ENCODE data around the gene THEM5.

THEM5 gene

DNA sequence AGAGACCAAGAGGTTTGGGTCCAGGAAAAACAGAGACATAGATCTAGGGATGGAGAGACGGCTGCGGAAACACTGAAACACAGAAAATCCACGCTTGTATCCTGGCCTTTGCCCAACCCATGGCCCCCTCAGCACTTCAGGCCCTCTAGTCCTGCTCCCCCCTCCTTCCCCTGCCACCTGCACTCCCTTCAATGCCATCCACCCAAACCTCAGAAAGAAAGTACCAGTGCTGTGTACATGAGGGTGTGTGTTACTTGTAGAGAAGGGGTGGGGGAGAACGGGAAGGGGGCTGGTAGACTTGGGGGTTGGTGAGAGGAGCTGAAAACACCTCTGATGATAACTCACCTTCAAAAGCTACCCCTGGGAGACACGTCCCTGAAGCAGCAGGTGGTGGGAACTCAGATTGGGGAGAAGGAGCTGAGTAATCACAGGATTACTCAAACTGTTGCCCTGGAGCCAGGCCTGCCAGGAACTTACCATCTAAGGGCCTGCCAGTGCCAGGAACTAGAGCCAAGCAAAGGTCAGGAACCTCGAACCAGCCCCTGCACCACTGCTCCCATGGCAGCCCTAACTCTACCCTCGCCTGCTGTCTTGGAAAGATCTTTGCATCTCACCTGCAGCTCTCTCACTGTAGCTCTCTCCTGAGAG is 33.4 kb downstream of the THEM5 start:
- WGBS, 2 experiments (ENCODE audit: insufficient coverage in 2 of 2), result 88 to 92% methylated on average over 3 to 6 of the region's 7 CpGs
- Histone ChIP-seq H3K9me3 (ENCODE audit: control insufficient read depth, low read length) (no peaks in the 10 kb centered on the region), H3K27ac (ENCODE audit: low read depth, low read length, severe bottlenecking) (no peak overlapping the region), H3K4me3 (ENCODE audit: extremely low read depth, insufficient read depth, low read length, poor library complexity, severe bottlenecking) (no peak overlapping the region), H3K36me3 (ENCODE audit: control insufficient read depth, insufficient read depth, low read length) (no peaks in the 10 kb centered on the region), H3K4me1 (ENCODE audit: control insufficient read depth, insufficient read depth, low read length, poor library complexity, severe bottlenecking) (peaks cover 7% of the 10 kb centered on the region)

- no peak overlapping the region for H3K4me3 ChIP-seq (ENCODE audit: extremely low read depth, insufficient read depth, low read length, poor library complexity, severe bottlenecking)
- WGBS, 2 experiments (ENCODE audit: insufficient coverage in 2 of 2), result 87 to 90% methylated on average over 8 to 11 of the region's 12 CpGs
- no peak overlapping the region for H3K27ac ChIP-seq (ENCODE audit: low read depth, low read length, severe bottlenecking)
- no peaks in the 10 kb centered on the region for H3K36me3 ChIP-seq (ENCODE audit: control insufficient read depth, insufficient read depth, low read length)
- no peaks in the 10 kb centered on the region for H3K9me3 ChIP-seq (ENCODE audit: control insufficient read depth, low read length)
- H3K4me1 ChIP-seq (ENCODE audit: control insufficient read depth, insufficient read depth, low read length, poor library complexity, severe bottlenecking), result peaks cover 7% of the 10 kb centered on the region
Measured at GRCh38 chr1:151819227-151819835, 34.2 kb downstream of the THEM5 start.

DNA sequence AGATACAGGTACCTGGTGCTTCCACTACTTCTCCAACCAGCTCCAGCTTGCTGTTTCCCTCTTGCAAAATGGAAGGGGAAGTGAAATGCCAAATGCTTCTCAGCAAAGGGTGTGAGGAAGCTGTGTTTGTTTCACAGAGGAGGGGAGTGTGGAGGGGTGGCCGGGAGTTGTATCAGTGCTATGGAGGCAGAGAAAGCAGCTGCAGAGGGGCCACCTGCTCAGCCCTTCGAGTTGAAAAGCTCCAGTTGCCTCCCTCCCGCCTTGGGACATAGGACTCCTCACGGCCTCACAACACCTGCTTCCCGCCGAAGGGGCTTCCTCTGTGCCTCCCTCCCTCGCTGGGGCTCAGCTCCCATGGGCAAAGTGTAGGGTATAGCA is 36.2 kb downstream of the THEM5 start:
- no peaks in the 10 kb centered on the region for H3K36me3 ChIP-seq (ENCODE audit: control insufficient read depth, insufficient read depth, low read length)
- WGBS, 2 experiments (ENCODE audit: insufficient coverage in 2 of 2), result 90 to 92% methylated on average over 4 of the region's 7 CpGs
- H3K27ac ChIP-seq (ENCODE audit: low read depth, low read length, severe bottlenecking), result no peak overlapping the region

DNA sequence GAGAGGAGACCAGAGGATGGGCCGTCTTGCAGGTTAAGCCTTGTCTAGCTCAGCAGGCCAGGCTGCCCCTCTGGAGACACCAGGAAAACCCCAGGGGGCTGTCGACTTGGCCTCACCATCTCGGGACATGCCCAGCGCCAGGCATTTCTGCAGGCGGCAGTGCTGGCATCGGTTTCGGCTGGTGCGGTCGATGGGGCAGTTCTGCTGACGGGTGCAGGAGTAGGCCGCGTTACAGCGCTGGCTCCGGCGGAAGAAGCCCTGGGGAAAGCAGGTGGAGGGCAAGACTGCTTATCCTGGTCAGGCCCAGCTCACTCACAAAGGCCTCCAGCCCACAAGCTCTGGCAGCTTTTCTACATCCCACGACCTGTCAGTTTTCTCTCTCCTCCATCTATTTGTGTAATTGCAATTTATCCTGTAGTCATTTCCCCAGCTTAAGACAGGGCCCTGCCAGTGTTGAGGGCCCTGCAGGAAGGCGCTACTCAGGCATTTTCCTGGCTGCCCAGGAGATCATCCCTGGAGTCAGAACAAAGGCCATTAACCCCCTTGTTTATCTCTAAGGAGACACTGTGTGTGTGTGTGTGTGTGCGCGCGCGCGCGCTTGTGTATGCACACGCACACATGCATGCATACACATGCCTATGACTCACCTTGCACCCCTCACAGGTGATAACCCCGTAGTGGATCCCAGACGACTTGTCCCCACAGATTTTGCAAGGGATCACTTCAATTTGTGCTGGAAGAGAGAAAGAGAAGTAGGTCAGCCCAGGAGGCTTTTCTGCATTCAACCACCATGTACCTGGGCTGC is 36.8 kb downstream of the THEM5 start:
- 93 to 97% methylated on average over 16 to 19 of the region's 26 CpGs for WGBS, 2 experiments (ENCODE audit: insufficient coverage in 2 of 2)
- Histone ChIP-seq H3K4me1 (ENCODE audit: control insufficient read depth, insufficient read depth, low read length, poor library complexity, severe bottlenecking) (no peaks in the 10 kb centered on the region), H3K27ac (ENCODE audit: low read depth, low read length, severe bottlenecking) (no peak overlapping the region)

More for the DNA sequence above, 36.2 kb downstream of the THEM5 start:
- H3K4me1 ChIP-seq (ENCODE audit: control insufficient read depth, insufficient read depth, low read length, poor library complexity, severe bottlenecking), result peaks cover 2% of the 10 kb centered on the region
- H3K9me3 ChIP-seq (ENCODE audit: control insufficient read depth, low read length), result no peaks in the 10 kb centered on the region
- H3K4me3 ChIP-seq (ENCODE audit: extremely low read depth, insufficient read depth, low read length, poor library complexity, severe bottlenecking), result no peak overlapping the region

DNA sequence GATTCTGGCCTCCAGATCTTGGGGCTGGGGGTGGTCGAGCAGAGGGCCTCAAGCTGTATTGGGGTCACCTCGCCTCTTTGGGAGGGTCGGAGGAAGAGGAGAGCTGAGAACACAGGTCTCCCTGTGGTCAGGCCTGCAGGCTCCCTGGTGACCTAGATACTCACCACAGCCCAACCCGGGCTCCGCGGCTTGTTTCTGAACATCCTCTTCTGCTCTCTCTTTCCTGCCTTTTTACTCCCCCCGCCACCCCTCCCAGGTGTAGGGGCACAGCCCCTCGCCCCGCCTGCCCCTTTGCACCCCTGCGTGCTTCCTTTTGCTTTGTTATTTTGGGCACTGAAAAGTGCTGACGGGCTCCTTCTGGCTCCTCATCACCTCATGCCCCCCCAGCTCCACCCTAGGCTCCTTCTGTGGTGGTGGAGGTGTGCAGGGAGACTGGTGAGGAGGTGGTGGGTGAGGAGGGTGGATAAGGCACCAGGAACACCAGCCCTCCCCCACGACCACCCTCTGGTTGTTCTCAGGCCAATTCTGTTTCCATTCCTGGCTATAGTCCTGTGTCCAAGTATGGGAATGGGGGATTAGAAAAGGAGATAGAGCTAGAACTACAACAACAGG is 37.7 kb downstream of the THEM5 start:
- Histone ChIP-seq H3K4me3 (ENCODE audit: extremely low read depth, insufficient read depth, low read length, poor library complexity, severe bottlenecking) (no peak overlapping the region), H3K4me1 (ENCODE audit: control insufficient read depth, insufficient read depth, low read length, poor library complexity, severe bottlenecking) (no peaks in the 10 kb centered on the region), H3K27ac (ENCODE audit: low read depth, low read length, severe bottlenecking) (no peak overlapping the region), H3K9me3 (ENCODE audit: control insufficient read depth, low read length) (no peaks in the 10 kb centered on the region), H3K36me3 (ENCODE audit: control insufficient read depth, insufficient read depth, low read length) (no peaks in the 10 kb centered on the region)
- WGBS, 2 experiments (ENCODE audit: insufficient coverage in 2 of 2), result 86 to 91% methylated on average over 3 to 6 of the region's 12 CpGs

More for the DNA sequence above, 36.8 kb downstream of the THEM5 start:
- no peaks in the 10 kb centered on the region for H3K9me3 ChIP-seq (ENCODE audit: control insufficient read depth, low read length)
- no peaks in the 10 kb centered on the region for H3K36me3 ChIP-seq (ENCODE audit: control insufficient read depth, insufficient read depth, low read length)
- no peak overlapping the region for H3K4me3 ChIP-seq (ENCODE audit: extremely low read depth, insufficient read depth, low read length, poor library complexity, severe bottlenecking)

DNA sequence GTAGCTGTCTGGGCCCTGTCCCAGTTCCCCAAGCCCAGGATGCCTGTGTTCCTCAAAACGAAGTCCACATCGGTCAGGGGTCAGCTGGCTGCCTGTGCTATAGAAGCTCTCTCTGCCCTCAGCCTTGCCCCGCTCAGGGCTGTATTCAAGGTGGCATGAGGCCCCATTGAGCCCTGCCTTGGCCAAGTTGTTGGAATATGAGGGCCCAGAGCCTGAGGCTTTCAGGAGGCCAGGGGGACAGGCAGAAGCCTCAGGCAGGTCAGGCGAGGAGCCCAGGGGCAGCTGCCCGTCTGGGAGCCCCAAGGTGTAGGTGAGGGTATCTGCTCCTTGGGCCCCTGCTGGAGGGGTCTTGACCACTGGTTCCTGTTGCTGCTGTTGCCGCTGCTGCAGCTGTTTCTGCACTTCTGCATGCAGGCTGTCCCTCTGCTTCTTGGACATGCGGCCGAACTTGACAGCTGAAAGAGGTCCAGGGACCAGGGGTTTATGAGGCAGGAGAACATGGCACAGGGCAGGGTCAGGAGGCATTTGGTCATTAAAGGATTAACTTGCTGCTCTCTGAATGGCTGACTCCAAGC is 38.5 kb downstream of the THEM5 start:
- H3K9me3 ChIP-seq (ENCODE audit: control insufficient read depth, low read length), result no peaks in the 10 kb centered on the region
- no peaks in the 10 kb centered on the region for H3K4me1 ChIP-seq (ENCODE audit: control insufficient read depth, insufficient read depth, low read length, poor library complexity, severe bottlenecking)
- WGBS, 2 experiments (ENCODE audit: insufficient coverage in 2 of 2), result 92 to 94% methylated on average over 8 of the region's 8 CpGs
- H3K36me3 ChIP-seq (ENCODE audit: control insufficient read depth, insufficient read depth, low read length), result no peaks in the 10 kb centered on the region
- H3K27ac ChIP-seq (ENCODE audit: low read depth, low read length, severe bottlenecking), result no peak overlapping the region
- no peak overlapping the region for H3K4me3 ChIP-seq (ENCODE audit: extremely low read depth, insufficient read depth, low read length, poor library complexity, severe bottlenecking)

GRCh38 chr1:151814426-151814825 is 39.1 kb downstream of the THEM5 start:
- H3K4me1 ChIP-seq (ENCODE audit: control insufficient read depth, insufficient read depth, low read length, poor library complexity, severe bottlenecking), result no peaks in the 10 kb centered on the region
- no peaks in the 10 kb centered on the region for H3K36me3 ChIP-seq (ENCODE audit: control insufficient read depth, insufficient read depth, low read length)
- H3K9me3 ChIP-seq (ENCODE audit: control insufficient read depth, low read length), result no peaks in the 10 kb centered on the region
- H3K4me3 ChIP-seq (ENCODE audit: extremely low read depth, insufficient read depth, low read length, poor library complexity, severe bottlenecking), result no peak overlapping the region
- no peak overlapping the region for H3K27ac ChIP-seq (ENCODE audit: low read depth, low read length, severe bottlenecking)
- WGBS, 2 experiments (ENCODE audit: insufficient coverage in 2 of 2), result 89 to 97% methylated on average over 15 of the region's 15 CpGs

- 87 to 96% methylated on average over 5 to 8 of the region's 12 CpGs for WGBS, 2 experiments (ENCODE audit: insufficient coverage in 2 of 2)
- Histone ChIP-seq H3K4me3 (ENCODE audit: extremely low read depth, insufficient read depth, low read length, poor library complexity, severe bottlenecking) (no peak overlapping the region), H3K4me1 (ENCODE audit: control insufficient read depth, insufficient read depth, low read length, poor library complexity, severe bottlenecking) (no peaks in the 10 kb centered on the region), H3K9me3 (ENCODE audit: control insufficient read depth, low read length) (no peaks in the 10 kb centered on the region), H3K36me3 (ENCODE audit: control insufficient read depth, insufficient read depth, low read length) (no peaks in the 10 kb centered on the region), H3K27ac (ENCODE audit: low read depth, low read length, severe bottlenecking) (no peak overlapping the region)
Measured at GRCh38 chr1:151813271-151813977, 40.1 kb downstream of the THEM5 start.

GRCh38 chr1:151811181-151811580 is 42.3 kb downstream of the THEM5 start:
- Histone ChIP-seq H3K9me3 (ENCODE audit: control insufficient read depth, low read length) (no peaks in the 10 kb centered on the region), H3K4me1 (ENCODE audit: control insufficient read depth, insufficient read depth, low read length, poor library complexity, severe bottlenecking) (no peaks in the 10 kb centered on the region), H3K36me3 (ENCODE audit: control insufficient read depth, insufficient read depth, low read length) (no peaks in the 10 kb centered on the region), H3K27ac (ENCODE audit: low read depth, low read length, severe bottlenecking) (no peak overlapping the region), H3K4me3 (ENCODE audit: extremely low read depth, insufficient read depth, low read length, poor library complexity, severe bottlenecking) (no peak overlapping the region)
- 86 to 97% methylated on average over 7 of the region's 9 CpGs for WGBS, 2 experiments (ENCODE audit: insufficient coverage in 2 of 2)

DNA sequence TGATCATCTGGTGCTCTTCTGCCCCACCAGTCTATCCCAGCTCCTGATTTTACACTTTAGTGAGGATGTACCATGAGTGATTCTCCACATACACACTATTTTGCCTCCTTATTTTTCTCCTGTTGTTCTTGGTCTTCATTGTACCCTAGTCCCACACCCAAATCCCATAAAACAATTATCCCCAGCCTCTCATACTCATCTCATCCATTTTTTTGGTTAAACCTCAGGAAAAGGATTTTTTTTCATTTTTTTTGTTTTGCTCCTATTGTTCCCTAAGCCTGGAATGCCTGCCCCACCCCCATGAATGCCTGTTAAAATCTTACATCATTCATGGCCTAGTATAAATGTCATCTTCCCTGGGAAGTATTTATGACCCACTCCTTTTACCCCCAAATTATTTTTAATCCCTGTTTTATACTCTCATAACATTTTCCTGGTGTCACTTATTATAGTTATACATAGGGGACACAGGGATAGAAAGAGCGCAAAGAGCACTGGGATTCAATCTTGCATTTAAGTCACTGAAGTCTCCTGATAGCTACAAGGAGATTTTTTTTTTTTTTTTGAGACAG is 43.4 kb downstream of the THEM5 start:
- WGBS, 2 experiments (ENCODE audit: insufficient coverage in 2 of 2), result 100% methylated on average over 1 of the region's 1 CpG
- H3K4me1 ChIP-seq (ENCODE audit: control insufficient read depth, insufficient read depth, low read length, poor library complexity, severe bottlenecking), result no peaks in the 10 kb centered on the region
- H3K9me3 ChIP-seq (ENCODE audit: control insufficient read depth, low read length), result no peaks in the 10 kb centered on the region
- H3K4me3 ChIP-seq (ENCODE audit: extremely low read depth, insufficient read depth, low read length, poor library complexity, severe bottlenecking), result no peak overlapping the region
- H3K27ac ChIP-seq (ENCODE audit: low read depth, low read length, severe bottlenecking), result no peak overlapping the region
- H3K36me3 ChIP-seq (ENCODE audit: control insufficient read depth, insufficient read depth, low read length), result no peaks in the 10 kb centered on the region
